ENCODE data around the gene CSNK1D.
"Not testable (repeated sequence)": the region's sequence is repeated elsewhere in the genome, so short reads cannot be mapped to it uniquely, and the experiment has no call there.

The CSNK1D gene

DNA sequence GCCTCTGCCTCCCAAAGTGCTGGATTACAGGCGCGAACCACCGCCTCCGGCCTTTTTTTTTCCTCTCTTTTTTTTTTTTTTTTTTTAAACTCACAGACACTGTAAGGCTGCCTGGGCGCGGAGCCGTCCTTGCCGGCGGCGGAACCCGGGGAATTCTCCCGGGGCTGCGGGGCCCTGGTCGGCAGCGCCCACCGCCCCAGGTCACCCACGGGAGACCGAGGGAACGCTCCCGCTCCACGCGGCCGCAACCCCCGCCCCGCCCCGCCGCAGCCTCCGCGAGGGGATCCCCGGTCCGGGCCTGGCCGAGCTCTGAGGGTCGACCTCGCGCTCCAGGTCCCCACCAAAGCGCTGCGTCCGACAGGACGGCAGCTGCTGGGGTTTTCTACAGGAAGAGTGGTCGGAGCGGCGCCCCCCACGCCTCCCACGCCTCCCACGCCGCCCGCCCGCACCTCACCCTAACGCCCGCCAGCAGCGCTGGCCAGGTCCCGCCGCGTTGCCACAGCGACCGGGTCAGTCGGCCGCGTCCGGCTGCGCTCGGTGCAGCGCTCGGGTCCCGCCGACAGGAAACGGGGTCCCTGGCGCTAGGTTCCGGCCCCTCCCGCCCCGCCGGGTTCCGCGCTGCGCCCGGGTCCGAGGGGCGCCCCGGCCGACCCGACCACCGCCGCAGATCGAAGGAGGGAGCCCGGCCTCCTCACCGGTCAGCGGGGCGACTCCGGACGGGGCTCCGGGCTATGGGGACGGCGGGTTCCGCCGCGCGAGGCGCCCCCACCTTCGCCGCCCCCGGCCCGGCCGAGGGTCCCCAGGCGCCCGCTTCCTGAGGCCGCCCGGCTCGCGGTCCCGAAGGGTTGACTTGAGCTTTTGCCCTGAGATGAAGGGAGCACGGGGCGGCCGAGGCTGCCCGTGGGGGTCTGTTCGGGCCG lies 60.9 kb downstream of the CSNK1D start, which contains the start of gene CCDC57:
CCDC57 (minus strand) TSS at position 512 of the 920 bp plus-strand sequence. CDS start 10,898 bp downstream, outside the sequence.
- DNase-seq, result no peak

DNA sequence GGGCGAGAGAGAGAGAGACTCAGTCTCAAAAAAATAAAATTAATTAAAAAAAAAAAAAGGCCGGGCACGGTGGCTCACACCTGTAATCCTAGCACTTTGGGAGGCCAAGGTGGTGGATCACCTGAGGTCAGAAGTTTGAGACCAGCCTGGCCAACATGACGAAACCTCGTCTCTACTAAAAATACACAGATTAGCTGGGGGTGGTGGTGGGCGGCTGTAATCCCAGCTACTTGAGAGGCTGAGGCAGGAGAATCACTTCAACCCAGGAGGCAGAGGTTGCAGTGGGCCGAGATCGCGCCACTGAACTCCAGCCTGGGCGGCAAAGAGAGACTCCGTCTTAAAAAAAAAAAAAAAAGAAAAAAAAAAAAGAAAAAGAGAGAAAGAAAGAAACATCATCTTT lies 62.8 kb downstream of the CSNK1D start:
- DNase-seq, result not testable (repeated sequence)

DNA sequence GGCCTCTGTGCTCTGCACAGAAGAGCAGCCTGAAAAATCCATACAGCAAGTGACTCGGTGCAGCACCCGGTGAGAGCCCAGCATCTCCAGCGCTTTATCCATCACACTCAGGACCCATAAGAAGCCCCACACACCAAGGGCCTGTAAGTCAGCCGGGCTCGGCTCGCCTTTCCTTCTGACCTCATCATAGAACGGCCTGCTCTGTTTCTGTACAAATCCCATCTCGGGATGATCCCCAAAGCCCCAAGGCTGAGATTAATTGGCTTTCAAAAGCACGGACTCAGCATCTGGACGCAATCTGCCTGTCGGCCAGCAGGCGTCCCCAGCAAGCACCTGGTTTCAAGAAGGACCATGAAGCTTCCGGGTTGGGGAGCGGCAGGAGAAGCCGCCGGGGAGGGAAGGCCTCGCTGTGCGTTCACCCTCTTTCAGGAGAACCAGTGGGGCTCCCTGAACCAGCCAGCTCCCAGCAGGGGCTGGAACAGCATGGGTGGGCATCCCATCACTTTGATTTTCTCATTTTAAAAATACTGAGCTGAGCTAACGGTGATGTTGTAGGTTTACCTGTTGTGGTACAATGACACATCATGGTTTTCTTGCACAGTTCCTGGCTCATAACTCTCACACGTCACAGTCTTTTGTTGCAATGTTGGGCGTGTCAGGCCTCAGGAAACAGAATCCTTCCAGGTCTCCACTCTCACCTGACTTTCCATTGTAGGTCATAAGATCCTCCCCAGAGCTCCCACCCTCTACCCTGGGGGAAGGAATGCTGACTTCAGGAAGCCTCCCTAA lies 67.6 kb downstream of the CSNK1D start:
- peak; percentile 58 for DNase-seq

DNA sequence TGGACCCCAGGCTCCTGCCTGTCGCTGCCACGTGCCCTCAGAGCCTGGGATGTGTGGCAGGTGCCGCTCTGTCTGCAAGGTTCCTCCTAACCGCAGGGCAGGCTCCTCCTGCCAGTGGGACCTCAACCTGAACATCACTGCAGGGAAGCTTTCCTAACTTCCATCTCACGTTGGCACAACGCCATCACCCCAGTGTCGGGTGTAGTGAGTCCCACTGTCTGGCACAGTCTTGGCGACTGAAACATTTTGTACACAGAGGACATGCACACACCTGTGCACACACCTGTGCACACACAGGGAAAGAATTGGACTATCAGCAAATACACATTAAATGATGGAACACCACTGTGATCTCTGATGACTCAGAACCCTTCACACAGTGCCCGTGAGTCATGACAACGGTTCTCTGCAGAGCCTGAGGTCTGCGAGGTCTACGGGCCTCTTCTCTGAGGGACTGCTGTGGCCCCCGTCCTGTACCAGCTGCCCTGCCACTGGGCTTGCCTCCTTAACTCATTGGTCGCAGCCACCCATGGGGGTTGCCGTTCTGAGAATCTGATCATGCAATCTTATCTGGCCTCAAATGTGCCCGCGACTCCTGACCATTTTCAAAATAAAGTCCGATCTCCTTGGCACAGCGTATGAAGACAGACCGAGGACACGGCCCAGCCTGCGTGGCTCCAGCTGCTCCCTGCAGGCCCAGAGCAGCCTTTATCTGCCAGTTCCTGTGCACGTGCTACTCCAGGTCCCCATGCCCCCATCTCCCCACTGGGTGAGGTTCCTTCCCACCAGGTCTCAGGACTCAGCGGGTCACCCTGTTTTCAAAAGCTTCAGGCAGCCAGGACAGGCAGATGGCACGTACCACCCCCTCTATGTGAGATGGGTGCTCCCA lies 68.4 kb downstream of the CSNK1D start:
- no peak for DNase-seq

DNA sequence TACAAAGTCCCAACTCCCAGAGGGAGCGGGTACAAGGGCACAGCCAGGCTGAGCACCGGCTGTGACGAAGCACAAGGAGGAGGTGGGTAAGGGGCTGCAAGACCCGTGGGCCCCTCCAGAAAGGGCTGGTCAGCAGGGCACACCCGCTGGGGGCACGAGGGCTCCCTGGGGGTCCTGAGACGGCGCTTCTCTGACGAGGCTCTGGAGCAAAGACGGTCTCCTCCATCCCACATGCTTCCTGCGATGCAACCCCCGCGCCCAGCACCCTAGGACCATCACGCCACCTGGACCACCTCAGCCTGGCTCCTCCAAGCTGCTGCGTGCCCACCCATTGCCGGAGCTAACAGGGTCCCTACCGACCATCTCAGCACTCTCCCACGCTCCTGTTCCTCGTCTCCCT lies 69.6 kb downstream of the CSNK1D start:
- no peak for DNase-seq

DNA sequence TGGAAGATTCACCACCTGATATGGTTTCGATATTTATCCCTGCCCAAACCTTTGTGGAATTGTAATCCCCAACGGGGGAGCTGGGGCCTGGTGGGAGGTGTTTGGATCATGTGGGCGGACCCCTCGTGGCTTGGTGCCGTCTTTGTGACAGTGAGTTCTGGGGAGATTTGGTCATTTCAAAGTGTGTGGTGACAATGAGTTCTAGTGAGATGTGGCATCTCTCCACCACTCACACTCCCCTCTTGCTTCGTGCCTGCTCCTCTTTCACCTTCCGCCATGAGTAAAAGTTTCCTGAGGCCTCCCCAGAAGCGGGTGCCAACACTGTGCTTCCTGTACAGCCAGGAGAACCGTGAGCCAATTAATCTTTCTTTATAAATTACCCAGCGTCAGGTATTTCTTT lies 70.5 kb downstream of the CSNK1D start:
- DNase-seq, result no peak

GRCh38 chr17:82201498-82201910 lies 72.0 kb downstream of the CSNK1D start:
- no peak for DNase-seq

DNA sequence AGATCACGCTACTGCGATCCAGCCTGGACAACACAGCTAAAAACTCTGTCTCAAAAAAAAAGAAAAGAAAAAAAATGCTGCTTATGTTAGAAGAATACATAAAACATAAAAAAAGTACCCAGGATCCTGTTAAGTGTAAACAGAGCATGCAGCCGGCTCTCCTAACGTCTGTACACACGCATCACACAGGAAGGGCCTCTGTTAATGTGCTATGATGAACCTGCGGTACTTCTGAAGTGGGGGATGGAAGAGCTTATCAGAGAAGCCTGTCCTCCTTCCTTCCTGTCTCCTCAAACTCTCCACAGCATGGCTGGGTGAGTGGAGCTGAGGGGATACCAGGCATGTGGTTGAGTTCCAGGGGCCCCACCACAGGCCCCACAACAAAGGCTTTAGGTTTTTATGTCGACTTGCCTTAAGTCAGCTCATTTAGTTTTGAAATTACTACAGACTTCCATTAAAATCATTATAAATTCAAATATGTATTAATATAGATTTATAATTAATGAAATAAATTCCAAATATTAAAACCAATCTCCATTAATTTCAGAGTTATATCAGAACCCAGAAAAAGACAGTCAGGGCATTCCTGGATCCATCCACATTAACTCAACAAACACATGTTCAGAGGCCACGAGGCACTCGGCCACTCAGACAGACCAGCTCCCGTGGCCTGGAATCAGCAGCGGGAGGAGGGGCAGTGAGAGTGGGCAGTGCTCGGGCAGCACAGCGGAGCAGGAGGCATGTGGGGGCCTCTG lies 72.6 kb downstream of the CSNK1D start:
- no peak for DNase-seq

DNA sequence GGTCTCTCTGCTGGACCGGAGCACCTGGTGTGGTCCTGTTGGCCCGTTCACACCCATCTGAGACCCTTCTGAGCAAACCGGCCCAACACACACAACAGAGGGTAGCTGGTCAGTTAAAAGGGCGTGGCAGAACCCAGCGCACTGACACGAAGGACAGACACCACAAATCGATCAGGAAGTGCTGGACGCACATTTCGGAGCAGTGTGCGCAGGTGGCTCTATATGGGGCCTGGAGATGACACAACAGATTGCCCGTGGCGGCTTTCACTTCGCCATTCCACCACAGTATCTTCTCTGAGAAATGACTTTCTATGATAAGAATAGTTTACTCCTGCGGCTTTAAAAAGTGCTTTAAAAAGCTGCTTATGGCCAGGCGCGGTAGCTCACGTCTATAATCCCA lies 73.4 kb downstream of the CSNK1D start:
- no peak for DNase-seq

DNA sequence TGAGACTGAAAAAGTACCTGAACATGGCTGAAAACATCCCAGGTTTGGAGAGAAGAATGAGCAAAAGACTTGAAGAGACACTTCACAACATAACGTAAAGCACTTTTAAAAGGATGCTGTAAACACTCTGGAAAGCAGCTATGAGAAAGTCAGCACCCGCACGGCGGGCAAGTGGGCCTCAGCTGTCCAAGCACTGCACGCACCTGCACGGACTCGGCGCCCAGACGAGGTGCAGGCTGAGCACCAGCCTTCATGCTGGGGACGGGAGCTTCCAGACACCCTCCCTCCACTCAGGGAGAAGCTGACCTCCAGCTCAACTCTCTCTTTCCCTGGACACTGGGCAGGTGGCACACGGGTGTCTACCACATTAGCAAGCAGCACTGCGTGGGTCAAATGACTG lies 74.0 kb downstream of the CSNK1D start:
- no peak for DNase-seq

DNA sequence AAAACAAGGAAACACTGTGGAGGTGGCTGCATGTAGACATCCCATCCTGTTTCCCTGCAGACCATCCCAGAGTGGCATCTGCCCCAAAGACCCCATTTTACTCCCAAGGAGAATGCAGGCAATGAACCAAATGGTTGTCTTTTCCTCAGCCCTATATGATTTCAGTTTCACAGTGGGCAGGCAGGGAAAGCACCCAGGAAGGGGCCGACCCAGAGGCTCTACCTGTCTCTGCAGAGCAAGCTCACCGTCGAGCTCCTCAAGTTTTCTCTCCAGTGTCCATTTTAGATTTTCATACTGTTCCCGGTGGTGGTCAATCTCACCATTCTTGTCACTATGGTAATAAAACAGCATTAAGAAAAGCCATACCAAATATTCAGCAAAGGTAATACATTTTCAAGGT lies 75.4 kb downstream of the CSNK1D start:
- no peak for DNase-seq

DNA sequence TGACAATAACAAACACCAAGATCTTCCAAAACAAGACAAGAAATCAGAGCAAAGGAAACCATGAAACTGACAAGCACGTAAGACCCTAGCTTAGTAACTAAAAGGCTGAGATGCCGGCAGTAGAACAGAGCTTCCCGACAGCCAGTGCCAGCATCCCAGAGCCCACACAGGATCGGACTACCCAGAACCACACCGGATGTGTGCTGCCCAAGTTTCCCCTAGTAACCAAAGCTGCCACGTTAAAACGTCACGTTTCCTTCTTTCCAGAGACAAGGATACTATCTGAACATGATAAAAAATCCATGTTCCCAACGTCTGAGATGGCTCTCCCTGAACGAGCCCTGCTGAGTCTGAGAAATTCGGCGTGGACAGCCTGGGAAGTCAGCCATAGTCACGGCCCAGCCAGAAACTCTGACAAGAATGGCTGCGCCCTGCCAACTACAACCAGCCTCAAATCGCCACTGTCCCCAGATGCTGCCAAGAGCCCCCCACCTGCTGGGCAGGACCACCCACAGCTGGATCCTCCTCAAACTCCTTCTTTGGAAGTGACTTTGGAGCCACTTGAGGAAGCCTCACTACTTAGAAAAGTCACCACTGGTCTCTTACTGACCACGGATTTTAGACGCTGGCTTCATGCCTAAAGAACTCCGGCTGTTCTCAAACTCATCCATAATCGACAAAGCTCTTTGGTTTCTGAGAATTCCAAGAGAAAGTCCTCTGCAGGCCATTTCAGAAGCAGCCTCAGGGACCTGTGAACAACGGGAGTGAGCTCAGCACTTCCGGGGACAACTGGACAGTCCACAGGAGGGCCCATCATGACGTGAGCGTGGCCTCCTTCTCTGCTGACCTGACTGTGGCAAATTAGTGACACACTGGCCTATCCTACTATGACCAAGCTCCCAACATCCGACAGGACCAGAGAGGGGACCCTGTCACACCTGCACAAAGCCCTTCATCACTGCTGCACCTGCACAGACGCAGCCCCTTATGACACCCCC lies 77.5 kb downstream of the CSNK1D start:
- DNase-seq, result no peak

- DNase-seq, result no peak
Measured at GRCh38 chr17:82194765-82195164, 78.7 kb downstream of the CSNK1D start.

DNA sequence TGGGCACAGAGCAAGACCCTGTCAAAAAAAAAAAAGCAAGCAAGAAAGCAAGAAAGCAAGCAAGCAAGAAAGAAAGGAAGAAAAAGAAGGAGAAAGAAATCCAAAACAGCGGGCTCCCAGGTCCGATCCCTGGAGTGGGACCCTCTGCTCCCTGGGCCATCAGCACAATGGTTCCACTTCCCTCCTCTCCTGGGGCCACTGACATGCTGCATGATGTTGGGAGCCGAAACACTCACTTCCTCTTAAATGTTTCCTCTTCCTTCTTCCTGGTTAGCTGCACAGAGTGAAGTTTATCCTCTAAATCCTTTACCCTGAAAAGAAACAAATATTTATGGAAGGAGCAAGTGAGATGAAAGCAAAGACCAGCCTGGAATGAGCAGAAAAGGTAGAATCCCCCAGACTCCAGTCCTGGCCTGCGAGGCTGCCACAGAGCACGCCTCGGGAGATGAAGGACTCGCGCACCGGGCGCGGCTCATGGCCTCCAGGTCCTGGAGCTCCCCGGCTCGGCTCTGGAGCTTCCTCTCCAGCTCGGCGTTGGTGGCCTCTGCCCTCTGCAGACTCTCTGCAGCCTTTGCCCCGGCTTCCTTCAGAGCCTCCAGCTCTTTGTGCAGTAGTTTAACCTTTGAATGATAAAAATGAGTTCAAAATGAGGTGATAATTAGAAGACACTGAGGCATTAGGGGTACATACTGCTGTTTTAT lies 79.8 kb downstream of the CSNK1D start:
- no peak for DNase-seq

GRCh38 chr17:82193050-82193449 lies 80.5 kb downstream of the CSNK1D start:
- not testable (repeated sequence) for DNase-seq
